K562 (cell line): ENCODE data around the gene ELK4. TPM values are rescaled to one million over a fixed set of nuclear protein-coding genes. Genes with fewer than 3 reads are reported as not detected.

Experiments used
- ATAC-seq: fragments of 200-7000 bp; cut with Tn5 transposase; 3 replicates; pipeline ENCODE4 v1.9.1; 2020; ENCODE audit warnings: moderate library complexity
- BruUV-seq: library from RNA; stranded (reverse); fragments of 400-500 nt; replicated peaks from 2 replicates; lab custom pipeline; 2021; lab: Mats Ljungman, UMichigan
- CTCF ChIA-PET: fragments of 300-600 bp; formaldehyde crosslinking; extraction: SDS; loops from one replicate; lab custom pipeline; 2021; ENCODE audit warnings: low intra/inter-chr PET ratio; lab: Yijun Ruan, JAX
- POLR2A ChIA-PET: fragments of 300-600, 350-650 bp; sonication (Branson Sonifier 250); formaldehyde crosslinking; extraction: SDS; loops from one replicate; lab custom pipeline; 2021; ENCODE audit warnings: antibody characterized with exemption, inconsistent platforms; lab: Yijun Ruan, JAX
- DNase-seq, 4 experiments: peaks; one replicate each; pipeline versions ENCODE4 v3.0.0 to v3.0.0-alpha.2; 2011 to 2018; ENCODE audit warnings: low spot score in 3 of 4, mixed read lengths in 3 of 4; ENCODE audit errors: extremely low read depth in 1 of 4
- FAIRE-seq: peaks from 2 replicates; lab custom pipeline; 2011; peaks lifted over from hg19 to GRCh38; lab: Jason Lieb, UNC
- H2AFZ ChIP-seq: 2 replicates; pipeline ENCODE4 v1.6.0; 2011; ENCODE audit warnings: low read depth, low read length, control low read depth, inconsistent platforms
- H3K27ac ChIP-seq: fragments of 200-600 bp; 3 replicates; pipeline ENCODE4 v1.8.0; 2011; ENCODE audit warnings: low read depth, mild to moderate bottlenecking, control low read depth, inconsistent platforms, low read length, moderate library complexity, mixed read lengths; ENCODE audit errors: extremely low read depth
- H3K27me3 ChIP-seq, 2 experiments: fragments of 300-600 bp in 1 of 2; 2 replicates in 1 of 2; 3 replicates in 1 of 2; pipeline versions ENCODE4 v1.6.0 to v1.8.0; 2011; ENCODE audit warnings: inconsistent platforms in 2 of 2, low read length in 2 of 2, mild to moderate bottlenecking in 1 of 2, mixed read lengths in 1 of 2, moderate library complexity in 1 of 2; ENCODE audit not compliant: control insufficient read depth in 2 of 2, insufficient read depth in 2 of 2
- H3K36me3 ChIP-seq: fragments of 300-600 bp; 3 replicates; pipeline ENCODE4 v1.8.0; 2011; ENCODE audit warnings: mild to moderate bottlenecking, low read length, inconsistent platforms; ENCODE audit not compliant: control insufficient read depth, insufficient read depth
- H3K4me1 ChIP-seq, 2 experiments: fragments of 200-600 bp in 1 of 2; replicated peaks in 1 of 2; 2 replicates in 1 of 2; 3 replicates in 1 of 2; pipeline versions ENCODE4 v1.5.1 to v1.8.0; 2011; ENCODE audit warnings: inconsistent platforms in 2 of 2, low read length in 2 of 2, mild to moderate bottlenecking in 1 of 2, mixed read lengths in 1 of 2, moderate library complexity in 1 of 2; ENCODE audit not compliant: control insufficient read depth in 2 of 2, insufficient read depth in 2 of 2
- H3K4me2 ChIP-seq: 2 replicates; pipeline ENCODE4 v1.6.1; 2011; ENCODE audit warnings: low read length, control low read depth, inconsistent platforms, mixed read lengths; ENCODE audit not compliant: insufficient read depth
- H3K4me3 ChIP-seq: fragments of 200-600 bp; sonication (generic), shearing (Covaris generic); 2 replicates; pipeline ENCODE4 v1.5.1; 2016; ENCODE audit warnings: control low read depth, inconsistent platforms
- H3K79me2 ChIP-seq: fragments of 200-600 bp; 3 replicates; pipeline ENCODE4 v1.8.0; 2011; ENCODE audit warnings: low read length, inconsistent platforms; ENCODE audit not compliant: control insufficient read depth, insufficient read depth
- H3K9ac ChIP-seq, 2 experiments: 2 replicates each; pipeline versions ENCODE4 v1.6.0 to v1.6.1; 2011; ENCODE audit warnings: low read depth in 2 of 2, low read length in 2 of 2, control low read depth in 1 of 2, inconsistent platforms in 1 of 2, mild to moderate bottlenecking in 1 of 2, mixed read lengths in 1 of 2; ENCODE audit not compliant: insufficient read depth in 1 of 2
- H3K9me1 ChIP-seq: one replicate; pipeline ENCODE4 v1.6.0; 2011; ENCODE audit warnings: inconsistent platforms, mild to moderate bottlenecking, low read length, moderate library complexity; ENCODE audit not compliant: control insufficient read depth, insufficient read depth
- H3K9me3 ChIP-seq: replicated peaks from 2 replicates; pipeline ENCODE4 v1.5.1; 2011; ENCODE audit warnings: low read depth, low read length, inconsistent platforms; ENCODE audit not compliant: control insufficient read depth, insufficient read depth
- H4K20me1 ChIP-seq: replicated peaks from 2 replicates; pipeline ENCODE4 v1.6.1; 2011; ENCODE audit warnings: low read length, inconsistent platforms, mixed read lengths; ENCODE audit not compliant: control insufficient read depth, insufficient read depth
- KAT8 ChIP-seq: fragments of 450-650 bp; IDR thresholded peaks from 2 replicates; pipeline ENCODE4 v1.6.1; 2016; ENCODE audit warnings: low read depth, mild to moderate bottlenecking
- MYBL2 ChIP-seq, 2 experiments: fragments of 450-650 bp in 1 of 2; sonication (generic) in 1 of 2; formaldehyde crosslinking in 1 of 2; IDR thresholded peaks; 2 replicates each; pipeline versions ENCODE4 v1.6.1 to v1.8.1; 2017 to 2022; ENCODE audit warnings: borderline replicate concordance in 1 of 2, inconsistent platforms in 1 of 2, low read depth in 1 of 2, mild to moderate bottlenecking in 1 of 2, missing genetic modification reagents in 1 of 2, moderate library complexity in 1 of 2
- SIN3B ChIP-seq: fragments of 450-650 bp; IDR thresholded peaks from 2 replicates; pipeline ENCODE4 v1.6.1; 2017; ENCODE audit warnings: low read depth, mild to moderate bottlenecking, moderate library complexity
- ZBTB7A ChIP-seq: IDR thresholded peaks from 2 replicates; pipeline ENCODE4 v1.6.1; 2011; ENCODE audit warnings: low read depth, mild to moderate bottlenecking, low read length, moderate library complexity, borderline replicate concordance; ENCODE audit not compliant: control insufficient read depth
- ZNF175 ChIP-seq: fragments of 200-800 bp; sonication (Bioruptor generic); IDR thresholded peaks from 2 replicates; pipeline ENCODE4 v1.6.1; 2016; ENCODE audit warnings: low read depth, mild to moderate bottlenecking, missing genetic modification characterization, missing compliant biosample characterization
- ZNF316 ChIP-seq: fragments of 450-650 bp; IDR thresholded peaks from 2 replicates; pipeline ENCODE4 v1.6.1; 2016
- WGBS: fragments of 100-300 bp; shearing (Covaris generic); methylation state at CpG from one replicate; pipeline ENCODE4 v1.1.6; 2016; ENCODE audit warnings: low coverage, mixed read lengths; ENCODE audit not compliant: insufficient coverage; ENCODE audit errors: missing lambda C conversion rate; 5-methylcytosine and 5-hydroxymethylcytosine counted together
- in situ Hi-C: fragments of 300-500 bp; cut with MboI; formaldehyde crosslinking; loops from 4 replicates; pipeline ENCODE4 v1.15.0; 2018; ENCODE audit warnings: inconsistent platforms, mixed read lengths
- intact Hi-C: fragments of 100-400 bp; cut with micrococcal nuclease; formaldehyde crosslinking; loops from 2 replicates; pipeline ENCODE4 v1.14.2; 2022
- polyA plus RNA-seq, 8 experiments: library from polyadenylated mRNA; depleted of rRNA in 4 of 8; stranded (reverse) in 5 of 8; unstranded in 3 of 8; fragments of >200 nt; fragmentation: Nextera tagmentation in 2 of 8; fragmentation: Illumina TruSeq in 1 of 8; extraction: Ambion mirVana in 2 of 8; extraction: Trizol in 1 of 8; gene quantifications; 2 replicates each; pipeline versions ENCODE4 v1.2.1 to v1.2.3, GENCODE V29; 2011 to 2014; ENCODE audit warnings: inconsistent platforms in 1 of 8, missing spikeins in 1 of 8
- total RNA-seq, 7 experiments: library from RNA; depleted of rRNA in 6 of 7; stranded (reverse); fragments of >200 nt in 6 of 7; fragmentation: Illumina TruSeq in 2 of 7; extraction: Trizol in 2 of 7; gene quantifications; 2 replicates each; pipeline versions ENCODE4 v1.2.1 to v1.2.3, GENCODE V29; 2011 to 2021; ENCODE audit warnings: low replicate concordance in 1 of 7
- TF ChIP-seq, protein P1 (sequence below): IDR thresholded peaks from 3 replicates; pipeline ENCODE4 v1.6.1; 2011; ENCODE audit warnings: borderline replicate concordance, mild to moderate bottlenecking; ENCODE audit not compliant: insufficient read length, insufficient read depth

ELK4 gene
- total and polyA plus RNA-seq, 9 of the 15 experiments (the other 6 are each of a cell fraction or from before 2014, with no cell fraction given), result 2.0 to 21.7 (median 9.2) TPM

DNA sequence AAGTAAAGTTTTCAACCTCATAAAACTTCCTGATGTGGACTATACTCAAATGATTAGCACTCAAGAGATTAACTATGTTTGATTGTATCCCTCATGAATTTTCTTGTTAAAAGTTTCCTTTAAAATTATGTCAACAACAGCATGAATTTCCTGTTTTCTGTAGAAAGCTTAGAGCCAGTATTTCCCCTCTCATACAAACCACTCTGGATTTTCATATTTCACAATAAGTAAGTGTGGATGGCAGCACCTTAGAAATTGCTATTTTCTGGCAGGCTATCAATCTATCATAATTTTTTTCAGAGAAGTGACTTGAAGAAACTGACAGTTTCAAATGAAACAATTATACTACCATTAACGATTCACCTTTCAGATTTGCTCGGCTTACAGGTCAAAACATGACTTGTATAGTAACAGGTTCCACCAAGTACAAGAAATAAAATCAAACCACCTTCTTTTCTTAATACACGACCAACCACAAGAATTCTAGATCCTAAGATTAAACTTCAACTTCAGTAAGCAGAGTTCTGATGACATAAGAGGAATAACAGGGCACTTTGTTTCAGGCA lies 20.8 kb downstream of the ELK4 start:
- Histone ChIP-seq H3K9me1 (no peaks in the 10 kb centered on the region), H2AFZ (no peak overlapping the region), H3K9ac (no peak overlapping the region), H3K4me2 (no peak overlapping the region), H3K4me1 (no peaks in the 10 kb centered on the region), H3K9me3 (no peaks in the 10 kb centered on the region), H3K4me3 (no peak overlapping the region), H3K36me3 (peaks cover 74% of the 10 kb centered on the region), H3K79me2 (peaks cover 11% of the 10 kb centered on the region; the same call in 1 of the 3 replicates), H3K27ac (no peak overlapping the region), H3K27me3 (no peaks in the 10 kb centered on the region), H4K20me1 (no peaks in the 10 kb centered on the region)
- DNase-seq (no peak), FAIRE-seq (no peak), ATAC-seq (no peak)
- ChIA-PET CTCF (no interaction called here), POLR2A (no interaction called here)
- WGBS, result 82% methylated on average over 3 of the region's 3 CpGs
- in situ Hi-C loops (no loop called here), intact Hi-C loops (no loop called here)
- no TSS peak for BruUV-seq
- TF ChIP-seq MYBL2 (IDR thresholded peaks at IDR 0.05; ENCODE audit: low read depth), result no peak
- no peak for TF ChIP-seq MYBL2 (CRISPR knock-in tag; IDR thresholded peaks at IDR 0.05; ENCODE audit: borderline replicate concordance)
- TF ChIP-seq ZNF175 (CRISPR knock-in tag), result no peak
- TF ChIP-seq ZBTB7A, result no peak
- TF ChIP-seq ZNF316, result no peak
- TF ChIP-seq, protein P1, sequence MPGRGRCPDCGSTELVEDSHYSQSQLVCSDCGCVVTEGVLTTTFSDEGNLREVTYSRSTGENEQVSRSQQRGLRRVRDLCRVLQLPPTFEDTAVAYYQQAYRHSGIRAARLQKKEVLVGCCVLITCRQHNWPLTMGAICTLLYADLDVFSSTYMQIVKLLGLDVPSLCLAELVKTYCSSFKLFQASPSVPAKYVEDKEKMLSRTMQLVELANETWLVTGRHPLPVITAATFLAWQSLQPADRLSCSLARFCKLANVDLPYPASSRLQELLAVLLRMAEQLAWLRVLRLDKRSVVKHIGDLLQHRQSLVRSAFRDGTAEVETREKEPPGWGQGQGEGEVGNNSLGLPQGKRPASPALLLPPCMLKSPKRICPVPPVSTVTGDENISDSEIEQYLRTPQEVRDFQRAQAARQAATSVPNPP, result no peak
- TF ChIP-seq SIN3B, result no peak
- no peak for TF ChIP-seq KAT8
- TF ChIP-seq, all 486 proteins: peak for 0
